Tibial nerve (tissue), 4 donors: ENCODE results near the gene RAB32. TPM values are rescaled to one million over a fixed set of nuclear protein-coding genes. Genes with fewer than 3 reads are reported as not detected.

Experiments used
- DNase-seq, 2 donors: peaks; one replicate each; pipeline ENCODE4 v3.0.0-alpha.2; 2019; ENCODE audit warnings: low spot score in 2 of 2
- H3K27ac ChIP-seq, 4 donors: fragments of 200-600 bp; sonication (generic) in 3 of 4; one replicate each; pipeline ENCODE4 v1.5.1; 2017 to 2019; ENCODE audit warnings: mild to moderate bottlenecking in 1 of 4
- H3K27me3 ChIP-seq, 2 donors: fragments of 200-600 bp; sonication (generic) in 1 of 2; one replicate each; pipeline versions ENCODE4 v1.5.1 to v1.6.0; 2017 to 2019
- H3K36me3 ChIP-seq, 3 donors: fragments of 200-600 bp; sonication (generic); one replicate each; pipeline ENCODE4 v1.5.1; 2018 to 2019
- H3K4me1 ChIP-seq, 4 donors: fragments of 200-600 bp; sonication (generic) in 3 of 4; one replicate each; pipeline ENCODE4 v1.5.1; 2017 to 2019
- H3K4me3 ChIP-seq, 4 donors: fragments of 200-600 bp; sonication (generic) in 3 of 4; one replicate each; pipeline ENCODE4 v1.5.1; 2017 to 2019; ENCODE audit warnings: mild to moderate bottlenecking in 1 of 4, moderate library complexity in 1 of 4
- H3K9me3 ChIP-seq, 4 donors: fragments of 200-600 bp; sonication (generic) in 3 of 4; one replicate each; pipeline ENCODE4 v1.5.1; 2017 to 2019
- CTCF ChIP-seq, 5 experiments: fragments of 200-600 bp in 3 of 5; fragments of 450-650 bp in 2 of 5; sonication (generic) in 3 of 5; IDR thresholded peaks; one replicate each; pipeline ENCODE4 v1.5.1; 2016 to 2019; ENCODE audit warnings: antibody characterized with exemption in 5 of 5, mild to moderate bottlenecking in 3 of 5, moderate library complexity in 2 of 5
- EP300 ChIP-seq, 2 donors: sonication (generic); formaldehyde crosslinking; IDR thresholded peaks; one replicate each; pipeline ENCODE4 v1.6.1; 2017; ENCODE audit warnings: antibody characterized with exemption in 2 of 2, mild to moderate bottlenecking in 1 of 2
- POLR2A ChIP-seq, 2 donors: fragments of 450-650 bp; IDR thresholded peaks; one replicate each; pipeline ENCODE4 v1.6.1; 2017; ENCODE audit warnings: antibody characterized with exemption in 2 of 2, mild to moderate bottlenecking in 2 of 2, moderate library complexity in 2 of 2
- whole genome bisulfite sequencing, 2 donors: methylation state at CpG; one replicate each; pipeline ENCODE4 v1.1.5; 2018; 5-methylcytosine and 5-hydroxymethylcytosine counted together
- total RNA-seq, 4 donors: library from RNA; depleted of rRNA; stranded (reverse); fragments of >200 nt; gene quantifications; one replicate each; pipeline ENCODE4 v1.1.0, GENCODE V29; 2016

RAB32 gene
- total RNA-seq, 4 donors from 2014 or later, result 23.2 to 44.4 (median 25.1) TPM

- Histone ChIP-seq H3K4me3 (no peak overlapping the region), H3K36me3 (no peaks in the 10 kb centered on the region), H3K4me1 (no peaks in the 10 kb centered on the region), H3K9me3 (peaks cover 0 to 4% (median 0%) of the 10 kb centered on the region in 4 donors), H3K27me3 (no peaks in the 10 kb centered on the region), H3K27ac (no peak overlapping the region)
- no peak for DNase-seq
- 99 to 100% methylated on average over 3 of the region's 3 CpGs for WGBS, 2 donors
- no peak for TF ChIP-seq EP300 (IDR thresholded peaks at IDR 0.05)
- no peak for TF ChIP-seq POLR2A (IDR thresholded peaks at IDR 0.05)
- no peak for TF ChIP-seq CTCF (IDR thresholded peaks at IDR 0.05)
Observed at GRCh38 chr6:146532702-146533101, 10.9 kb upstream of the RAB32 start.

- TF ChIP-seq CTCF (IDR thresholded peaks at IDR 0.05) (no peak), POLR2A (IDR thresholded peaks at IDR 0.05) (no peak), EP300 (IDR thresholded peaks at IDR 0.05) (no peak)
- Histone ChIP-seq H3K9me3 (no peaks in the 10 kb centered on the region), H3K27ac (peak overlapping the region; percentile 92 to 99 (median 96)), H3K36me3 (no peaks in the 10 kb centered on the region), H3K4me1 (peaks cover 0 to 34% (median 18%) of the 10 kb centered on the region in 4 donors), H3K4me3 (peak overlapping the region; percentile 49 to 91 (median 70)), H3K27me3 (no peaks in the 10 kb centered on the region)
- 64 to 66% methylated on average over 9 of the region's 9 CpGs for WGBS, 2 donors
- DNase-seq, result no peak
Observed at GRCh38 chr6:146542881-146543210, 787 bp upstream of the RAB32 start.

- Histone ChIP-seq H3K27ac (peak overlapping the region; percentile 92 to 99 (median 96)), H3K36me3 (peaks cover 0 to 2% (median 0%) of the 10 kb centered on the region in 3 donors), H3K4me3 (peak overlapping the region; percentile 57 to 91 (median 72)), H3K27me3 (no peaks in the 10 kb centered on the region), H3K9me3 (no peaks in the 10 kb centered on the region), H3K4me1 (peaks cover 0 to 43% (median 18%) of the 10 kb centered on the region in 4 donors)
- DNase-seq, result peak; percentile 18 to 37
- WGBS, 2 donors, result 3 to 4% methylated on average over 27 to 28 of the region's 33 CpGs
- TF ChIP-seq CTCF (IDR thresholded peaks at IDR 0.05) (no peak), POLR2A (IDR thresholded peaks at IDR 0.05) (no peak), EP300 (IDR thresholded peaks at IDR 0.05) (peak in 1 of 2 donors; percentile 12)
Observed at GRCh38 chr6:146543940-146544615, 445 bp downstream of the RAB32 start.

GRCh38 chr6:146544616-146545182, 1.1 kb downstream of the RAB32 start:
- no peak for TF ChIP-seq POLR2A (IDR thresholded peaks at IDR 0.05)
- TF ChIP-seq EP300 (IDR thresholded peaks at IDR 0.05), result no peak
- TF ChIP-seq CTCF (IDR thresholded peaks at IDR 0.05), result no peak
- Histone ChIP-seq H3K4me1 (peaks cover 0 to 48% (median 18%) of the 10 kb centered on the region in 4 donors), H3K4me3 (peak overlapping the region; percentile 57 to 91 (median 72)), H3K27ac (peak overlapping the region; percentile 92 to 99 (median 96)), H3K9me3 (no peaks in the 10 kb centered on the region), H3K27me3 (no peaks in the 10 kb centered on the region), H3K36me3 (peaks cover 0 to 8% (median 0%) of the 10 kb centered on the region in 3 donors)
- DNase-seq, result no peak
- WGBS, 2 donors, result 18 to 31% methylated on average over 9 to 11 of the region's 11 CpGs

GRCh38 chr6:146545581-146545980, 1.9 kb downstream of the RAB32 start:
- Histone ChIP-seq H3K27ac (peak overlapping the region; percentile 92 to 99 (median 96)), H3K4me1 (peaks cover 0 to 49% (median 18%) of the 10 kb centered on the region in 4 donors), H3K9me3 (no peaks in the 10 kb centered on the region), H3K4me3 (peak overlapping the region in 3 of 4 donors; percentile 57 to 91 (median 59)), H3K36me3 (peaks cover 0 to 17% (median 0%) of the 10 kb centered on the region in 3 donors), H3K27me3 (no peaks in the 10 kb centered on the region)
- TF ChIP-seq CTCF (IDR thresholded peaks at IDR 0.05), result no peak
- peak in 1 of 2 donors; percentile 40 for TF ChIP-seq EP300 (IDR thresholded peaks at IDR 0.05)
- TF ChIP-seq POLR2A (IDR thresholded peaks at IDR 0.05), result no peak
- no peak for DNase-seq
- WGBS, 2 donors, result 17 to 29% methylated on average over 5 of the region's 5 CpGs
